Upper lobe of left lung (tissue), 6 donors: ENCODE results near the gene ACOT13. TPM values are rescaled to one million over a fixed set of nuclear protein-coding genes. Genes with fewer than 3 reads are reported as not detected.

ENCODE experiments used
- ATAC-seq, 2 donors: fragments of 200-7000 bp; cut with Tn5 transposase; one replicate each; pipeline ENCODE4 v1.9.1; 2022; ENCODE audit warnings: mild to moderate bottlenecking in 2 of 2, moderate library complexity in 2 of 2; ENCODE audit not compliant: low FRiP score in 2 of 2
- DNase-seq, 2 donors: peaks; one replicate each; pipeline ENCODE4 v3.0.0-alpha.2; 2019 to 2020
- H3K27ac ChIP-seq, 4 donors: fragments of 200-600 bp; sonication (generic); one replicate each; pipeline ENCODE4 v1.5.1; 2016 to 2019
- H3K27me3 ChIP-seq, 4 donors: fragments of 200-600 bp; sonication (generic); one replicate each; pipeline ENCODE4 v1.5.1; 2017 to 2019
- H3K36me3 ChIP-seq, 4 donors: fragments of 200-600 bp; sonication (generic); one replicate each; pipeline ENCODE4 v1.5.1; 2016 to 2019
- H3K4me1 ChIP-seq, 4 donors: fragments of 200-600 bp; sonication (generic); one replicate each; pipeline ENCODE4 v1.5.1; 2018 to 2019
- H3K4me3 ChIP-seq, 4 donors: fragments of 200-600 bp; sonication (generic); one replicate each; pipeline ENCODE4 v1.5.1; 2017 to 2019; ENCODE audit warnings: mild to moderate bottlenecking in 2 of 4, moderate library complexity in 1 of 4
- H3K9me3 ChIP-seq, 4 donors: fragments of 200-600 bp; sonication (generic); one replicate each; pipeline ENCODE4 v1.5.1; 2018 to 2019
- CTCF ChIP-seq, 6 experiments: fragments of 450-650 bp in 4 of 6; fragments of 200-600 bp in 2 of 6; sonication (generic) in 2 of 6; IDR thresholded peaks; one replicate each; pipeline ENCODE4 v1.5.1; 2016 to 2019; ENCODE audit warnings: antibody characterized with exemption in 6 of 6
- EP300 ChIP-seq, 4 donors: sonication (generic); formaldehyde crosslinking; IDR thresholded peaks; one replicate each; pipeline ENCODE4 v1.5.1; 2017; ENCODE audit warnings: antibody characterized with exemption in 4 of 4, control low read depth in 2 of 4
- POLR2A ChIP-seq, 4 donors: fragments of 450-650 bp; IDR thresholded peaks; one replicate each; pipeline ENCODE4 v1.5.1; 2016 to 2017; ENCODE audit warnings: antibody characterized with exemption in 4 of 4, mild to moderate bottlenecking in 2 of 4
- POLR2AphosphoS5 ChIP-seq, 2 donors: sonication (generic); formaldehyde crosslinking; IDR thresholded peaks; one replicate each; pipeline ENCODE4 v1.5.1; 2017; ENCODE audit warnings: antibody characterized with exemption in 2 of 2
- WGBS, 2 donors: methylation state at CpG; one replicate each; pipeline ENCODE4 v1.1.5; 2017 to 2018; 5-methylcytosine and 5-hydroxymethylcytosine counted together
- total RNA-seq, 6 donors: library from RNA; depleted of rRNA in 4 of 6; stranded (reverse); fragments of >200 nt in 4 of 6; gene quantifications; one replicate each; pipeline versions ENCODE4 v1.1.0 to v1.2.1, GENCODE V29; 2016 to 2021
- donor health status: DM: no; HTN: no; CAD: no; lungs with moderate emphysema.
- donor health status: DM: no; HTN: yes; CAD: no; lungs with severe emphysema.

ACOT13 gene
- total RNA-seq, 6 donors from 2014 or later, result 5.2 to 20.2 (median 10.5) TPM

GRCh38 chr6:24740861-24741260 is 74.0 kb downstream of the ACOT13 start:
- no peaks in the 10 kb centered on the region for H3K36me3 ChIP-seq
- H3K9me3 ChIP-seq, result no peaks in the 10 kb centered on the region
- TF ChIP-seq CTCF (IDR thresholded peaks at IDR 0.05), result no peak
- TF ChIP-seq EP300 (IDR thresholded peaks at IDR 0.05), result no peak
- no peak for TF ChIP-seq POLR2AphosphoS5 (IDR thresholded peaks at IDR 0.05)
- TF ChIP-seq POLR2A (IDR thresholded peaks at IDR 0.05), result no peak
- H3K27ac ChIP-seq, result no peak overlapping the region
- no peak overlapping the region for H3K4me3 ChIP-seq
- peaks cover 0 to 6% (median 4%) of the 10 kb centered on the region in 4 donors for H3K4me1 ChIP-seq
- no peaks in the 10 kb centered on the region for H3K27me3 ChIP-seq
- no peak for DNase-seq
- ATAC-seq, result no peak

- Histone ChIP-seq H3K4me1 (peaks cover 0 to 6% (median 4%) of the 10 kb centered on the region in 4 donors), H3K27me3 (no peaks in the 10 kb centered on the region), H3K4me3 (no peak overlapping the region), H3K36me3 (no peaks in the 10 kb centered on the region), H3K9me3 (no peaks in the 10 kb centered on the region), H3K27ac (peak overlapping the region in 3 of 4 donors; percentile 32 to 71 (median 34))
- 78 to 81% methylated on average over 5 of the region's 5 CpGs for WGBS, 2 donors
- ATAC-seq, result no peak
- TF ChIP-seq POLR2AphosphoS5 (IDR thresholded peaks at IDR 0.05) (no peak), CTCF (IDR thresholded peaks at IDR 0.05) (no peak), EP300 (IDR thresholded peaks at IDR 0.05) (no peak), POLR2A (IDR thresholded peaks at IDR 0.05) (no peak)
- DNase-seq, result no peak
Observed at GRCh38 chr6:24742216-24742738, 75.4 kb downstream of the ACOT13 start.

GRCh38 chr6:24743265-24743943 is 76.5 kb downstream of the ACOT13 start:
- DNase-seq, result peak in 1 of 2 donors; percentile 62
- H3K36me3 ChIP-seq, result no peaks in the 10 kb centered on the region
- 53 to 65% methylated on average over 2 of the region's 2 CpGs for WGBS, 2 donors
- TF ChIP-seq CTCF (IDR thresholded peaks at IDR 0.05) (no peak), POLR2A (IDR thresholded peaks at IDR 0.05) (peak in 1 of 4 donors; percentile 22)
- H3K9me3 ChIP-seq, result no peaks in the 10 kb centered on the region
- no peak overlapping the region for H3K4me3 ChIP-seq
- H3K27ac ChIP-seq, result peak overlapping the region; percentile 27 to 74 (median 69)
- peaks cover 0 to 6% (median 4%) of the 10 kb centered on the region in 4 donors for H3K4me1 ChIP-seq
- ATAC-seq, result peak; percentile 59 to 85
- no peaks in the 10 kb centered on the region for H3K27me3 ChIP-seq

- no peaks in the 10 kb centered on the region for H3K9me3 ChIP-seq
Observed at GRCh38 chr6:24743944-24744335, 77.1 kb downstream of the ACOT13 start.

More at GRCh38 chr6:24743944-24744335, 77.1 kb downstream of the ACOT13 start:
- Histone ChIP-seq H3K36me3 (no peaks in the 10 kb centered on the region), H3K4me3 (no peak overlapping the region), H3K4me1 (peaks cover 0 to 6% (median under 1%) of the 10 kb centered on the region in 4 donors), H3K27me3 (no peaks in the 10 kb centered on the region), H3K27ac (peak overlapping the region; percentile 27 to 74 (median 69))
- peak in 1 of 2 donors; percentile 48 for ATAC-seq
- no peak for DNase-seq
- 78 to 81% methylated on average over 3 of the region's 3 CpGs for WGBS, 2 donors
- TF ChIP-seq EP300 (IDR thresholded peaks at IDR 0.05) (no peak), POLR2A (IDR thresholded peaks at IDR 0.05) (no peak), POLR2AphosphoS5 (IDR thresholded peaks at IDR 0.05) (no peak), CTCF (IDR thresholded peaks at IDR 0.05) (no peak)
